ENCODE measurements around the gene IMPDH2. TPM values are rescaled to one million over a fixed set of nuclear protein-coding genes. Genes with fewer than 3 reads are reported as not detected.
"Not testable (repeated sequence)": the region's sequence is repeated elsewhere in the genome, so short reads cannot be mapped to it uniquely, and the experiment has no call there.

IMPDH2 gene
- total RNA-seq, 1 donor from 2014 or later, result 270 TPM

GRCh38 chr3:49021213-49021812 lies 7.9 kb downstream of the IMPDH2 start:
- ATAC-seq, result peak; percentile 87

GRCh38 chr3:49020330-49021212 lies 8.6 kb downstream of the IMPDH2 start:
- peak; percentile 2 for ATAC-seq

GRCh38 chr3:49019941-49020329 lies 9.3 kb downstream of the IMPDH2 start:
- ATAC-seq, result no peak

GRCh38 chr3:49018707-49019006 lies 10.5 kb downstream of the IMPDH2 start:
- ATAC-seq, result no peak

GRCh38 chr3:49017971-49018706 lies 11.1 kb downstream of the IMPDH2 start, which contains the start of gene DALRD3:
DALRD3 (minus strand) TSS chr3:49018580; CDS start chr3:49018564, 16 bp downstream.
- ATAC-seq, result peak; percentile 13

- no peak for ATAC-seq
These were observed 11.8 kb downstream of the IMPDH2 start for GRCh38 chr3:49017229-49017970.

GRCh38 chr3:49016414-49017228 lies 12.6 kb downstream of the IMPDH2 start:
- ATAC-seq, result no peak

- no peak for ATAC-seq
These were observed 13.4 kb downstream of the IMPDH2 start for GRCh38 chr3:49015765-49016164.

- ATAC-seq, result no peak
These were observed 14.1 kb downstream of the IMPDH2 start for GRCh38 chr3:49015072-49015471.

GRCh38 chr3:49013738-49014660 lies 15.2 kb downstream of the IMPDH2 start:
- peak; percentile 54 for ATAC-seq

- ATAC-seq, result peak; percentile 12
These were observed 16.0 kb downstream of the IMPDH2 start for GRCh38 chr3:49013113-49013737.

GRCh38 chr3:49012441-49013017 lies 16.7 kb downstream of the IMPDH2 start:
- no peak for ATAC-seq

- no peak for ATAC-seq
These were observed 19.8 kb downstream of the IMPDH2 start for GRCh38 chr3:49009396-49009795.

- not testable (repeated sequence) for ATAC-seq
These were observed 20.6 kb downstream of the IMPDH2 start for GRCh38 chr3:49008627-49009026.

GRCh38 chr3:49007771-49008528 lies 21.2 kb downstream of the IMPDH2 start:
- ATAC-seq, result peak; percentile 88

GRCh38 chr3:49007068-49007770 lies 22.0 kb downstream of the IMPDH2 start, which contains the start of gene WDR6:
WDR6 (plus strand) TSS chr3:49007391; CDS start chr3:49007432, 41 bp downstream.
- peak; percentile 84 for ATAC-seq

- no peak for ATAC-seq
These were observed 22.7 kb downstream of the IMPDH2 start for GRCh38 chr3:49006408-49007067.

GRCh38 chr3:49005998-49006397 lies 23.2 kb downstream of the IMPDH2 start:
- no peak for ATAC-seq

Data from esophagus mucosa (tissue), 1 donor.